ENCODE measurements around the gene HPCAL1. TPM values are rescaled to one million over a fixed set of nuclear protein-coding genes. Genes with fewer than 3 reads are reported as not detected.
"Not testable (repeated sequence)": the region's sequence is repeated elsewhere in the genome, so short reads cannot be mapped to it uniquely, and the experiment has no call there.

The HPCAL1 gene
- total RNA-seq, 1 donor from 2014 or later, result 110 TPM

DNA sequence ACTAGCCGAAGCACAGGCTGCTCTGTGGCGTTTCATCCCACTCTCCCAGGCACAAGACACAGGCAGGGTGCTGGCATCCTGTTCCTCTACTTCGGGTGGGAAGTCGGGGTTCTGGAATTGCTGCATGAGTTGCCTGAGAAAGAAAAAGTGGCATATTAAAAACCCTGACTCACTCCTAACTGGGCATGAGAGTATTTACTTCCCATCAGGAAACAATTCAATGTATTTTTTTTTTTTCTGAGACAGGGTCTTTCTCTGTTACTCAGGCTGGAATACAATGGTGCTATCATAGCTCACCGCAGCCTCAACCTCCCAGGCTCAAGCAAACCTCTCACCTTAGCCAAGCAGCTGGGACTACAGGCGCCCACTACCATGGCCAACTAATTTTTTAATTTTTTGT is 138.0 kb downstream of the HPCAL1 start:
- Mint-ChIP-seq H3K4me1 (ENCODE audit: low read depth) (peaks cover 24% of the 10 kb centered on the region), H3K27ac (no peak overlapping the region), H3K27me3 (ENCODE audit: low read depth) (no peaks in the 10 kb centered on the region), H3K4me3 (ENCODE audit: low read depth) (no peak overlapping the region), H3K9me3 (no peaks in the 10 kb centered on the region), H3K36me3 (ENCODE audit: low read depth) (peaks cover 65% of the 10 kb centered on the region)
- intact Hi-C loops (cut with micrococcal nuclease), result loop anchor here (10.0 kb wide), 2 partner anchors 466 to 596 kb away; partner anchors contain the start of gene TAF1B
- no peak for DNase-seq (ENCODE audit: low spot score)

DNA sequence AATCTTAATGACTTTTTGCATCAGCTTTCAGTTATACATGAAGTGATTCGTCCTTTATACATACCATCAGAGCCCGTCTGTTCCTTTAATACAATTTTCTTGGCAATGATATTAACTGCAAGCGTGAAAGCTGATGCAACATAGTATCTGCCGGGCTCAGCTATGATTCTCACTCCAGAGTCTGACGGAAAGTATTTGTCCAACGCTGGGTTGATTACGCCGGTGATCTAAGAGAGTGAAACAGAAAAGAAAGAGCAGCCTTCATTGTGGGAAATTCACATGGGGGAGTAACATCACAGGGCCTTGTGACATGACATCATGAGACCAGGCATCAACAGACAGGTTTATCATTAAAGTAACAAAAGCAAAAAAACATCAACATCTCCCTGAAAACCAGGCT is 139.2 kb downstream of the HPCAL1 start:
- H3K4me1 Mint-ChIP-seq (ENCODE audit: low read depth), result peaks cover 27% of the 10 kb centered on the region

DNA sequence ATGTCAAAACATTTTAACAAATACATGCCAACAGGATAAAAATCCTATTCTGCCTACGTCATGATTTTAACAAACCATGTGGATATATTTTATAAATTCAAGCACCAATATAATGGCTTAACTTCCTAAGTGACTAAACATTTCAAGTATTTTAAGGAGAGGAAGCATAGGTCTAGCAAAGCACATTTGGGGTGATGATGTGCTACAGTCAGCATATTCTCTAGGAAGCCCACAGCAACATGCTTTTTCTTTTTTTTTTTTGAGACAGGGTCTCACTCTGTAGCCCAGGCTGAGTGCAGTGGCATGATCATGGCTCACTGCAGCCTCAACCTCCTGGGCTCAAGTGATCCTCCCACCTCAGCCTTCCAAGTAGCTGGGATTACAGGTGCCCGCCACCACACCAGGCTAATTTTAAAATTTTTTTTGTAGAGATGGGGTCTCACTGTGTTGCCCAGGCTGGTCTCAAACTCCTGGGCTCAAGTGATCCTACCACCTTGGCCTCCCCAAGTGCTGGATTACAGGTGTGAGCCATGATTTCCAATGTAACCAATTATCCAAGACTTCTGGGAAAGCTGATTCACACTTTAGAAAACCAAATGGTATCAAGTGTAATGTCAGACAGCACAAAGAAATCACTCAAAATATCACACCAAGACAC is 139.9 kb downstream of the HPCAL1 start:
- H3K27me3 Mint-ChIP-seq (ENCODE audit: low read depth); H3K9me3 Mint-ChIP-seq; DNase-seq (ENCODE audit: low spot score); H3K27ac Mint-ChIP-seq; H3K4me3 Mint-ChIP-seq (ENCODE audit: low read depth): not testable (repeated sequence)
- Mint-ChIP-seq H3K36me3 (ENCODE audit: low read depth) (peaks cover 73% of the 10 kb centered on the region), H3K4me1 (ENCODE audit: low read depth) (peaks cover 32% of the 10 kb centered on the region)
- intact Hi-C loops (cut with micrococcal nuclease), result loop anchor here (10.0 kb wide), 2 partner anchors 468 to 598 kb away; partner anchors contain the start of gene TAF1B

More for the DNA sequence above, 139.2 kb downstream of the HPCAL1 start:
- Mint-ChIP-seq H3K9me3 (no peaks in the 10 kb centered on the region), H3K4me3 (ENCODE audit: low read depth) (no peak overlapping the region), H3K27ac (peak overlapping the region; percentile 28), H3K36me3 (ENCODE audit: low read depth) (peaks cover 68% of the 10 kb centered on the region), H3K27me3 (ENCODE audit: low read depth) (no peaks in the 10 kb centered on the region)
- intact Hi-C loops (cut with micrococcal nuclease), result loop anchor here (10.0 kb wide), 2 partner anchors 467 to 597 kb away; partner anchors contain the start of gene TAF1B
- no peak for DNase-seq (ENCODE audit: low spot score)

DNA sequence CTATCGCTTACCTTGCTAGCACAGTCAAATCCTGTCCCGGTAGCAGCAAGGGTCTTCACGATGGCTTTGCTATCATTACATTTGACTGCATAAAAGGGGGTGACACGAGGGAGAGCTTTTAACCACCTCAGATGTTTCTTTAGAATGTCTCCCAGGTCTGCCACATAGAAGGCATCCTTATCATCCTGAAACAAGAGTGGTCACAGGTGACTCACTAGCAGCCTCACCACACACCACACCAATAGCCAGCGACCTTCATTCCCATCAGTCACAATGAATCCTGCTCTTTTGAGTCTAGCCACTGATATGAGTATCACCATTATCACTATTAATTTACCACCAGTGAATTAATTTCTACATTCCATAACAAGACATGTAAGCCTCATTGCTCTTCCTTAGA is 141.8 kb downstream of the HPCAL1 start:
- Mint-ChIP-seq H3K4me1 (ENCODE audit: low read depth) (peaks cover 36% of the 10 kb centered on the region), H3K27me3 (ENCODE audit: low read depth) (no peaks in the 10 kb centered on the region), H3K27ac (peak overlapping the region; percentile 47), H3K4me3 (ENCODE audit: low read depth) (no peak overlapping the region), H3K36me3 (ENCODE audit: low read depth) (peaks cover 70% of the 10 kb centered on the region), H3K9me3 (no peaks in the 10 kb centered on the region)
- no peak for DNase-seq (ENCODE audit: low spot score)
- intact Hi-C loops (cut with micrococcal nuclease), result loop anchor here (1.0 to 10.0 kb wide), 3 partner anchors 211 to 600 kb away; partner anchors contain the start of gene TAF1B

DNA sequence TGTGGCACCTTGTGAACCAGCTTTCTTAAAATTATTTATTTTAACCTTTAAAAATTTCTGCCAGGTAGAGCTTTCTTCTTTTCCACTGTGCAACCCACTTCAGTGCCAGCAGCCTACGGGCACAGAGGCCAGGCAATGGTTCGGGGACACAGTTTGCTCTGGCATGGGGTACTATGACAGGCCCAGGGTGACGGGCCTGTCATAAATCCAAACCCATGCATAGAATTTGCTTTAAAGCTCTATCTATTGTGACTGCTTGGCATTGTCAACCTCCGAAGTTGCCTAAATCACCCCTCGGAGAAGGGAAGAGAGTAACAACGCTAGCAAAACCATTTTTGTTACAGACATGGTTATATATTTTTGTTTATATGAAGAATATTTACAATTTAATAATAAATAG is 143.9 kb downstream of the HPCAL1 start:
- Mint-ChIP-seq H3K4me1 (ENCODE audit: low read depth) (peaks cover 45% of the 10 kb centered on the region), H3K9me3 (no peaks in the 10 kb centered on the region), H3K27me3 (ENCODE audit: low read depth) (no peaks in the 10 kb centered on the region), H3K36me3 (ENCODE audit: low read depth) (peaks cover 49% of the 10 kb centered on the region), H3K27ac (no peak overlapping the region), H3K4me3 (ENCODE audit: low read depth) (peak overlapping the region; percentile 71)
- intact Hi-C loops (cut with micrococcal nuclease), result loop anchor here (5.0 to 10.0 kb wide), 3 partner anchors 472 to 1024 kb away; partner anchors contain the start of genes CPSF3, ITGB1BP1 and TAF1B
- DNase-seq (ENCODE audit: low spot score), result no peak

DNA sequence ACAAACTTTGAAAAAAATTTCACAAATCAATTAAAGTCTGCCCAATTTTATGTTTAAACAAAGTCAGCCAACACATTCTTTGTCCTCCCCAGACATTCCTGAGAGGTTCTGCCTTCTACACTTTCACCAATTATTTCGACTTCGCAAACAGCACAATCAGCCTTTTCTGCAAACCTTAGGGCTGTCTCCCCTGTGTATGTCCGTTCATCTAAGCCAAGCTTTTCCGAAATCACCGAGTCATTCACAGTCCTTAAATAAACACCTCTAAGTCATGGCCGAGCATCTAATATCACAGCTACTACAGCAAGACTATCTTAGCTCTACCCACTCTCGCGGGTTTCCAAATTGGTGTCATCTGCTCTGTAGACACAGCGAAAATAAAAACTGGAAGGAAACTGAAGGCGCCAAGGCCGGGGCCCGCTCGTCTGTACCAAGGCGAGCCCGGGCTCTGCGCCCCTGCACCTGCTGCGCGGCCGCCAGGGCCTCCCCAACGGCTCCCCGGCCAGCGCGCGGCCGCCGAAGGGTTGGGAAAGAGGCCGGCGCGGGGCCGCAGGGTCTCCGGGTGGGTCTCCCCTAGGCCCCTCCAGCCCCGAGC is 144.7 kb downstream of the HPCAL1 start:
- intact Hi-C loops (cut with micrococcal nuclease), result loop anchor here (5.0 to 10.0 kb wide), 3 partner anchors 473 to 1025 kb away; partner anchors contain the start of genes CPSF3, ITGB1BP1 and TAF1B
- no peaks in the 10 kb centered on the region for H3K9me3 Mint-ChIP-seq
- peaks cover 38% of the 10 kb centered on the region for H3K4me1 Mint-ChIP-seq (ENCODE audit: low read depth)
- no peaks in the 10 kb centered on the region for H3K27me3 Mint-ChIP-seq (ENCODE audit: low read depth)
- no peak for DNase-seq (ENCODE audit: low spot score)
- peaks cover 41% of the 10 kb centered on the region for H3K36me3 Mint-ChIP-seq (ENCODE audit: low read depth)
- peak overlapping the region; percentile 94 for H3K4me3 Mint-ChIP-seq (ENCODE audit: low read depth)
- peak overlapping the region; percentile 84 for H3K27ac Mint-ChIP-seq

DNA sequence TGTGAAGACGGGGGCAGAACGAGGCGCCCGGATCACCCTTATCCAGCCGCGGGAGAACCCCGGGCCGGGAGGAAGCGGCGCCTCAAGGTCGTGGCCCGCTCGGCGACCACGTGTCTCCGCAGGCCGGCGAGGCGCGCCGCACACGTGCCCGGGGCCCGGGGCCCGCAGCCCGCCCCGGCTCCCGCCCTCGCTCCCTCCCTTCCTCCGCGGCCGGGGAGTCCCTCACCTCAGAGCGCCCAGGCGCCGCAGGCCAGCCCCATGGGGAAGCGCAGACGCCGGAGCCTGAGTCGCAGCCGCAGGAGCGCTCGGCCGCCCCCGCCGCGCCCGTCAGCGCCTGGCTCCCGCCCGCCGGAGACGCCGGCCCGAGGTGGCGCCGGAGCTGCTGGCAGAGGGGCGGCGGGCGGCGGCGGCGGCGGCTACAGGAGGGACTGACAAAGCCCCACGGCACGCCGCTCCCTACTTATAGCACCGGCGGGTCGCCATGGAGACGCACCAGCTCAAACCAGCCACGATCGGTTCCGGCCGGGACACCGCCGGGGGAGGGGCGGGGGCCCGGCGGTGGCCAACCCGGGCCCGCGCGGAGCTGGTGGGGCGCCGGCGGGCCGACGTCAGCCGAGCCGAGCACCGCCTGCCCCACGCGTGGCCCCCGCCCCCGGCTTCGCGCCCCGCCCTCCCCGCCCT is 145.3 kb downstream of the HPCAL1 start, which contains the start of gene ODC1:
ODC1 (minus strand) TSS at position 433 of the 681 bp plus-strand sequence. CDS start 3,295 bp downstream, outside the sequence.
- H3K27me3 Mint-ChIP-seq (ENCODE audit: low read depth), result no peaks in the 10 kb centered on the region
- peaks cover 36% of the 10 kb centered on the region for H3K36me3 Mint-ChIP-seq (ENCODE audit: low read depth)
- peak within 1 kb of the TSS; percentile 94 for H3K4me3 Mint-ChIP-seq (ENCODE audit: low read depth)
- peaks cover 38% of the 10 kb centered on the region for H3K4me1 Mint-ChIP-seq (ENCODE audit: low read depth)
- H3K9me3 Mint-ChIP-seq, result no peaks in the 10 kb centered on the region
- DNase-seq (ENCODE audit: low spot score), result peak; percentile 91
- intact Hi-C loops (cut with micrococcal nuclease), result loop anchor here (2.0 to 10.0 kb wide), 4 partner anchors 207 to 1026 kb away; partner anchors contain the start of genes CPSF3, ITGB1BP1 and TAF1B
- H3K27ac Mint-ChIP-seq, result peak within 1 kb of the TSS; percentile 92

DNA sequence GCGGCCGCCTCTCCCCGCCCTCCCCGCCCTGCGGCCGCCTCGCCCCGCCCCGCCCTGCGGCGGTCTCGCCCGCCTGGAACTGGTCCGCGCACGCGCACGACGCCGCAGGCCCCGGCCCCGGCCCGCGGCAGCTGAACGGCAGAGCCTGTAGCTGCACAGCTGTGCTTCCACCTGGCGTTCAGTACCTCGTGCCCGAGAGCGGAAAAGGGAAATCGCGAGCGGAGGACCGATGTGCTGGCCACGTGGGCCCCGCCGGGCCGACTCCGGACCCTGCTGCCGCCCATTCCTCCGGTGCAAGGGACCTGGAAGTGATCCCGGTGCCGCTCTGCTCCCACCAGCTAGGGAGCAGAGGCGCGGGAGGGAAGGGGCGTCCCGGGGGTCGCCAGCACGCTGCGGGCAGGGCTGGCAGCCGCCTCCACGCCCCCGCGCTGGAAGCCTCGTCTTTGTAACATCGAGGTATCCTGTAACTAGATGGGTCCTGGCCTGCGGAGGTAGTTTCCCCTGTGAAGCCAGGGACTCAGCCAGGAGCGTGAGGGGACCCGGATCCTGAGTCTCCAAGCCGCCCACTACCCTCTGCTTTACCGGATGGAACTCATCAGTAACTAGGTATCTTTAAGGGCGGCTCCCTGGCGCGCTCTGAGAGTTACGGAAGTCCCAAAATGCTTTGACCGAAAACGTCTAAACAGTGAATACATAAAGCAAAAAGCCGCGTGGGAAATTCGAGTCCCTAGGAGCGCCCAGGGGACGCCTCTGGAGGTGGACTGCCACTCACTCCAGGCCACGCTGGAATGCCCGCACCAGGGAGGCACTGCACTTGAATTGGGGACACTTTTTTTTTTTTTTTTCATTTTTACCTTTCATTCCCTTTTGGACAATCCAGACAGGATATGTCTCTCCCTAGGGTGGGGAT is 146.1 kb downstream of the HPCAL1 start:
- Mint-ChIP-seq H3K36me3 (ENCODE audit: low read depth) (peaks cover 28% of the 10 kb centered on the region), H3K4me1 (ENCODE audit: low read depth) (peaks cover 35% of the 10 kb centered on the region), H3K27me3 (ENCODE audit: low read depth) (no peaks in the 10 kb centered on the region), H3K9me3 (no peaks in the 10 kb centered on the region), H3K4me3 (ENCODE audit: low read depth) (peak overlapping the region; percentile 86), H3K27ac (peak overlapping the region; percentile 92)
- intact Hi-C loops (cut with micrococcal nuclease), result loop anchor here (1.0 to 10.0 kb wide), 5 partner anchors 206 to 1027 kb away; partner anchors contain the start of genes CPSF3, ITGB1BP1 and TAF1B
- DNase-seq (ENCODE audit: low spot score), result peak; percentile 94

DNA sequence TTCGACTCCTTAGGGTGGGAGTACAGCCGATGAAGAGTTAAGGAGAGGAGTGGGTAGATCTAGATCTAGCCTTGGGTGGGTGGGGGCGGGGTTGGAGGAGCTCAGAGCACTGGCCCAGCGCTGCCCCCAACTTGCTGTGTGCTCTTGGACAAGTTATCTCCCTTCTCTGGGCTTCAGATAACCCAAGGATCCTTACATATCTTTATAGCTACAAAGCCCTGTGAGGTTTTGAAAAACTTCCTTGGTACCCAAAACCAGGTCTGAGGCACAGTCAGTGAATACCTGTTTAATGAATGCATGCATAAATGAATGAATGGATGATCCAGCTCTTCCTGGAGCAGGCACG is 146.8 kb downstream of the HPCAL1 start:
- no peak for DNase-seq (ENCODE audit: low spot score)
- no peaks in the 10 kb centered on the region for H3K27me3 Mint-ChIP-seq (ENCODE audit: low read depth)
- H3K4me1 Mint-ChIP-seq (ENCODE audit: low read depth), result peaks cover 29% of the 10 kb centered on the region
- intact Hi-C loops (cut with micrococcal nuclease), result loop anchor here (1.0 to 10.0 kb wide), 5 partner anchors 205 to 1027 kb away; partner anchors contain the start of genes CPSF3, ITGB1BP1 and TAF1B
- no peaks in the 10 kb centered on the region for H3K9me3 Mint-ChIP-seq
- H3K36me3 Mint-ChIP-seq (ENCODE audit: low read depth), result peaks cover 22% of the 10 kb centered on the region
- H3K27ac Mint-ChIP-seq, result peak overlapping the region; percentile 92
- peak overlapping the region; percentile 86 for H3K4me3 Mint-ChIP-seq (ENCODE audit: low read depth)

DNA sequence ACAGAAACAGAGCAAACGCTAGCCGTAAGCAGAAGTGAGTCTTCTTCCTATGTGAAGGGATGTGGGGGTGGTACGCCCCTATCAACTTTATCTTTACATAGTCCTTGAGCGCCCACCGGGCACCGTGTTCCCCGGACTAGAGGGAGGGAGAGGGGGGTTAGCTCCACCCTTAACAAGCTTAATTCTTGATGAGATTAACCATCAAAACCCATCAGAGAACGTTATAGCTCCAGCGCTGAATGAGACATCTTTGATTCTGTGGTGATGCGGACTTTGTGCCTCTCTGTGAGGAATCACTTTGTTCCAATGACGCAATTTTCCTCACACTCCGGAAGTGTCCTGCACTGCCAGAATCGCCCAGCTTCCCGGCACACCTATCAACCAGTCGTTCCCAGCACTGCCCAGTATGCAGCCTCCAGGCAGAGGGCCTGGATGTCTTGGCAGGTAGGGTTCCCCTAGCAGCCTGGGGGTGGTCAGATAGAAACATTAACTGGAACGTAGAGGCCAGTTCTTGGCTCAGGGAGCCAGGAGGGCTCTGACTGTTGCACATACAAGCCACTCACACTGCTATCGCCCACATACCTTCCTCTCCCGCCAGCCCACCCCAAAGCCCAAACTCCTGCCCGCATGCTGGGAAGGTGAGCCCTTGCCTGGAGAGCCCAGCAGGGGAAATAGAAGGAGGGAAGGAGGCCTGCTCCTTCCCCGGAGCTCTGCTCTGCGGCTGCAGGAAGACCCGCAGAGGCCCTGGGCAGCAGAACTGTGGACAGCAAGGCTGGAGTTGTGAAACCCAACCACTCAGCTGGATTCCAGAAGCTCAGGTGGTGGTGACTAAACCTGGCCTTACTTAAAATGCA is 147.4 kb downstream of the HPCAL1 start:
- Mint-ChIP-seq H3K4me1 (ENCODE audit: low read depth) (peaks cover 23% of the 10 kb centered on the region), H3K4me3 (ENCODE audit: low read depth) (peak overlapping the region; percentile 86), H3K27ac (peak overlapping the region; percentile 46), H3K36me3 (ENCODE audit: low read depth) (peaks cover 15% of the 10 kb centered on the region), H3K9me3 (no peaks in the 10 kb centered on the region), H3K27me3 (ENCODE audit: low read depth) (no peaks in the 10 kb centered on the region)
- DNase-seq (ENCODE audit: low spot score), result no peak
- intact Hi-C loops (cut with micrococcal nuclease), result loop anchor here (1.0 to 10.0 kb wide), 5 partner anchors 205 to 1028 kb away; partner anchors contain the start of genes CPSF3, ITGB1BP1 and TAF1B

DNA sequence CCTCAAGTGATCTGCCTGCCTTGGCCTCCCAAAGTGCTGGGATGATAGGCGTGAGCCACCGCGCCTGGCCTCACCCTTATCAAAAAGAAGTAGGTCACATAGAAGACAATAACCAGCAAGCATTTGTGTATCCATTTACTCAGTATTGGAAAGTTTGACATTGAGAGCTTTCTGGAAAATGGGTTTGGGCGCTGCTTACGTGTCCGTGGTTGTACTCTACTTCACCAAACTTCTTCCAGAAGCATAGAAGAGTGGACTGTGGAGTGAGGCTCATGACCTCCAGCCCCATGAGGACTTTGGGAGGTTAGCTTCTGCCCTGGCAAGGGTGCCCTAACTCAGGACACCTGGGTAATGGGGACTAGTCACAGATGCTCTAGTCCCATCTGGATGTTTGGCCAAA is 149.1 kb downstream of the HPCAL1 start:
- Mint-ChIP-seq H3K36me3 (ENCODE audit: low read depth) (peaks cover 8% of the 10 kb centered on the region), H3K27ac (no peak overlapping the region), H3K9me3 (no peaks in the 10 kb centered on the region), H3K4me3 (ENCODE audit: low read depth) (no peak overlapping the region), H3K4me1 (ENCODE audit: low read depth) (peaks cover 18% of the 10 kb centered on the region), H3K27me3 (ENCODE audit: low read depth) (no peaks in the 10 kb centered on the region)
- intact Hi-C loops (cut with micrococcal nuclease), result no loop called here
- no peak for DNase-seq (ENCODE audit: low spot score)
